Kasumi-1 (cell line): ENCODE measurements around the gene CRELD1.
A peak's percentile ranks its signal among the peaks of the same experiment; 100 is the strongest.

Source experiments
- DNase-seq, 2 experiments: peaks; one replicate each; lab custom pipeline; 2025; lab: John Stamatoyannopoulos, UW

CRELD1 gene

DNA sequence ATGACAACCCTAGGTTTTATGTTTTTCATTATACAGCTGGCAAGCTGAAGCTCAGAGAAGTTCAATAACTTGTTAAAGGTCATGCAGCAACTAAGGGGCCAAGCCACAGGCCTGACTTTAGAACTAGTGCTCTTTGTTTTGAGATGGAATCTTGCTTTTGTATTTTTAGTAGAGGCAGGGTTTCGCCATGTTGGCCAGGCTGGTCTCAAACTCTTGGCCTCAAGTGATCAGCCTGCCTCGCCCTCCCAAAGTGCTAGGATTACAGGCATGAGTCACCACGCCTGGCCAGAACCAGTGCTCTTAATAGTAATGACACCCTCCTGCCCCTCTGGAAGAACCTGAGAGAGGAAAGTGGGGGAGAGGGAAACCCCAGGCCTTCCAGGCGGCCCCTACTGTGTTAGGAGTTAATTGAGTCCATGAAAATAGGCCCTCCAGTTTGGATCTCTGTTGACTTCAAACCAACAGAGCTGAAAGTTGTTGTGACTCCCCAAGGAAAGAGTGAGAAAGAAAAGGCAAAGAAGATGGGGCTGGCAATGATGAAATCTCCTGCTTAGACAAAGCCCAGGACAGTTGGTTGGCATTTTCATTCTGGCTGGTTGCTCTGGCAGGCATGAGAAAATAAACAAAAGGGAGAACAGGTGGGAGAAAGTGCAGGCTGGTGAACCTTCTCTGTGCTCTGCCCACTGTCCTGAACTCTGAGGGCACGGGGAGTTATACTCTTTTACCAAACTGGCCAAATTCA, 22.1 kb downstream of the CRELD1 start:
- DNase-seq = no peak

DNA sequence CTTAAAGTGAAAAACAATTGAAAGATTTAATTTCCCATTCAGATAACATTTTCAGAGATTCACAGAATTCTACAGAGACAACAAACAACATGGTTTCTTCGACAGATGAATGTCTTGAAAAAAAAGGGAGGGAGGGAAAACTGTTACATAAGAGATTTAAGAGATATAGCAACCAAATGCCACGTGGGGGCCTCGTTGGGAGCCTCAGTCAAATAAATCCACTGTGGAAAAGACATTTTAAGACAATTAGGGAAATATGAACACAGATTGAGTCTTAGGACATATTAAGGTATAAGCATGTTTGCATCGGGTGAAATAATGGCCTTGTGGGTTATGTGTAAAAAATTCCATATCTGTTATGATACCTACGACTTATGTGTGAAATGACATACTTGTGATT, 23.6 kb downstream of the CRELD1 start:
- peak; percentile 56 to 67 for DNase-seq

DNA sequence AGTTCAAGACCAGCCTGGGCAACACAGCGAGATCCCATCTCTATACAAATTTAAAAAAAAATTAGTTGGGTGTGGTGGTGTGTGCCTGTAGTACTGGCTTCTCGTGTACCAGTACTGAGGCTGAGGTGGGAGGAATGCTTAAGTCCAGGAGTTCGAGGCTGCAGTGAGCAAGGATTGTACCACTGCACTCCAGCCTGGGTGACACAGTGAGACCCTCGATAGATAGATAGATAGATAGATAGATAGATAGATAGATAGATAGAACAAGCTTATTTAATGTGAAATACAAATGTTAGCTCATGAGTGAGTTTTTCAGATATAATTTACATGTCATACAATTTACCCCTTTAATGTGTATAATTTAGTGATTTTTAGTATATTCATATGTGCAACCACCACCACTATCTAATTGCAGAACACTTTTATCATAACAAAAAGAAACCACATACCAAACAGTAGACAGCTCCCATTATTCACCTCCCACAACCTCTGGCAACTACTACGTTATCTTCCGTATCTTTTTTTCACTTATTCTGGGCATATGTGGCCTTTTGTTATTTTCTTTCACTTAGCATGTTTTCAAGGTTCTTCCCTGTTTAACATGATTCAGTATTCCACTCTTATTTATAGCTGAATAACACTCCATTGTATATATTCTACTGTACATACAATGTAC, 31.7 kb downstream of the CRELD1 start:
- DNase-seq = no peak

DNA sequence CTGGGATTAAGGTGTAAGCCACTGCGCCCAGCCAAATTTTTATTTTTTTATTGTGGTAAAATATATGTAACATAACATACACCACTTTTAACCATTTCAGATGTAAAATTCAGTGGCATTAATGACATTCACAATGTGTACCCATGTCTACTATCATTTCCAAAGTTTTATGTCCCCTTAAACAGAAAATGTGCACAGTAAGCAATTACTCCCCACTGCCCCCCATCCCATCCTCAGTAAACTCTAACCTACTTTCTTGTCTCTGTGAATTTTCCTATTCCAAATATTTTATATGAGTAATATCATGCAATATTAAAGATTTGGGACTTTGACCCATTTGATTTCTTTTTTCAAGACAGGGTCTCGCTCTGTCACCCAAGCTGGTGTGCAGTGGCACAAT, 33.2 kb downstream of the CRELD1 start:
- DNase-seq = no peak

DNA sequence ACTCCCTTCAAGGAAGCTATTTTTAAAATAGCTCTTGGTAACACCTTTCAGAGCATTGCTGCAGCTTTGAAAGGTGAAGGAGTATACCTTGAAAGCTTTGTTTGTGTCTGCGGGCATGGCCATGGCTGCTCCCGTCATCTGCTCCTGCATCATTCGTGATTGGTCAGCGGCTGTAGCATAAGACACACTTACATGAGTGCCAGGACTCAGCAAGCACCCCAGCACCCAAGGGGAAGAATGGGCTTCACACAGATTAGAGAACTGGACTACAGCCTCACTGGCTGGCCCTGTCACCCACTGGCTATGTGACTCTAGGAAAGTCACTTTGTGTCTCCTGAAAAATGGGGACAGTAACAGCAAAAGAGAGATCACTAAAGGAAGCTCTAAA, 36.0 kb downstream of the CRELD1 start:
- no peak for DNase-seq

DNA sequence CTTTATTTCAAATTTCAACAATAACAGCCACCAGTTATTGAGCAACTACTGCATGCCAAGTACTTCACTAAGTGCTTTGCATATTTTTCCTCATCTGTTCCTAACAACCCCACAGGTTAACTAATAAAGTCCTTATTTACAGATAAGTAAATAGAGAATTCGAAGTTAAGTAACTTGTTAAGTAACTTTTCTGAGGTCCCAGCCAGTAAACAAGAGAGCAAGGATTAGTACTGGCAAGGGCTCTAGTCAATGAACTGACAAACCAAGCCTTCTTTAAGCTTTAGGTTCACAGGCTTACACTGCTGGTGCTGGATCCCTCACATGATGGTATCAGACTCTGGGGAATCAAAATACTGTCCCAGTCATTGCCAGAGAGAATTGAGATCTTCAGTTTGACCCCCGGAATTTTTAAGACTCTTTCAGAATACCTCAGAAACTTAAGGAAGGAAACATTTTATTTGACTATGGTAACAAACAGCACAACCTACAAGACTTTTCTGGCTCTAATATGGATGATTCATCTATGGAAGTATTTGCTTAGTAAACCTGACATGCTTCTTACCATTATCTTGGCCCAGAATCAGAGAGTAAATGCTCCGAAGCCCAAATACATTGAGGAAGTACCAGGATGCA, 36.5 kb downstream of the CRELD1 start:
- DNase-seq = no peak

DNA sequence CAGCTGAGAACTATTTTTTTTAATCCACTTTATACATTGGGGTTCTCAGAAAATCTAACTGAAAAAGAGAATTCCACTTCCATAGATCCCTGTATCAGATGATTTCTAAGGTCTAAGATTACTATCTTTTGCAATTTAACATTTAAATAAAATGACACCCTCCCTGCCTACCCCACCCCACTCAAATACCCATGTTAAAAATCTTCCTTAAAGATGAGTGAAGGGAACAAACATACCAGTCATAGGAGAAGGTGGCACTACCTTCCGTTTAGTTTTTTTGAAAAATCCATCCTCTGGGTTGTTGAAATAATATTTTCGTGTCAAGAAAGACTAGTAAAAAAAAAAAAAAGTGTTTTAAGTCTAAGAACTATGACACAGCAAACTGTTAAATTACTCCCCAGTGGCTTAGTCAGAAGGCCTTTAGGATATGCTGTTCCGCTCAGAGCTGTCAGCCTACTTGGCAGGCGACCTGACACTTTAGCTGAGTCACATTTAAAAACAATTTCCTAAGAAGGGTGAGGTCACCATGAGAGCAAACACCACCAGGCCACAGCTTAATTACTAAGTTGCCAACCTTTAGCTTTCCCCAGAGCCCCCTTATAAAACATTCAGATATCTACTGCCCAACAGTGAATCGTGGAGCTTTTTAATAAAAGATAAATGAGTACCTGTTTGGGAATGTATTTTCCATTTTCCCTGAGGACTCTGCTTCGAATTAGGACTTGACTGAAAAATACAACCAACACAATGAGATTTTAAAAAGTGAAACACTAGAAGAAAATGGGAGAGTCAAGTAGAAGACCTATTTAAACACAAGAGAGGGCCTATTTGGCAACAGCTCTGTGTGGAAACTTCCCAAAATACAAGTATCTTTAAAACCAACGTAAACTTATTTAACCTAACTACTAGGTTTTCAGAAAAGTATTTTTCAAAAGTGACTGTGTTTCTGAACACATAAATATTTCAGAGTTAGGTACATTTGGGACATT, 43.4 kb downstream of the CRELD1 start:
- DNase-seq = peak; percentile 83 to 88

DNA sequence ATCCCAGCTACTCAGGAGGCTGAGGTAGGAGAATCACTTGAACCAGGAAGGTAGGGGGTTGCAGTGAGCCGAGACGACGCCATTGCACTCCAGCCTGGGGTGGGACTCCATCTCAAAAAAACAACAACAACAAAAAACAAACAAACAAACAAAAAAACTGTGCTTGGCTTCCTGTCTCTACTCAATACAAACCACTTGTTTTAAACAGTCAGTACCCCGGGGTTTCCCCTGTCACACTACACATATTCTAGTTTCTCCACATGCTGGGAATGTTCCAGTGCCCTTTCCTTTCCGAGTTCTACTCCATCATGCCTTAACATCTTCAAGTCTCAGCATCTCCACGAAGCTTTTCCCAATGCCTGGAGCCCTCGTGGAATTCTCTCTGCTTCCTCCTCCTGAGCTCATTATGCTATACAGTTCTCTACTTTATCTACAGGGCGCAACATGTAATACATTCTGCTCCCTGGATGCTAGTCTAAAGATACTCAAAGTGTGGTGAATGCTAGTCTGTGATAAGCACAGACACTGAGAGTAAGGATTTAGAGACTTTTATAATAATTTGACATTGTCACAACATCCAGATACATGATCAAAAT, 45.2 kb downstream of the CRELD1 start:
- DNase-seq = no peak

DNA sequence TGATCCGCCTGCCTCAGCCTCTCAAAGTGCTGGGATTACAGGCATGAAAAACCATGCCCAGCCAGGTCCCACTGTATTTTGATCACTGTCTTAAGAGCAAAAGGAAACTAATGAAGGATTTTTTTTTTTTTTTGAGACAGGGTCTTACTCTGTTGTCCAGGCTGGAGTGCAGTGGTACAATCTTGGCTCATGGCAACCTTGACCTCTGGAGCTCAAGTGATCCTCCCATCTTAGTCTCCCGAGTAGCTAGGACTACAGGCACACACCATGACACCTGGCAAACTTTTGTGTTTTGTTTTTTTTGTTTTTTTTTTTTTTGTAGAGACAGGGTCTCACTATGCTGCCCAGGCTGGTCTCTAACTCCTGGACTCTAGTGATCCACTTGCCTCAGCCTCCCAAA, 46.6 kb downstream of the CRELD1 start:
- DNase-seq = no peak

DNA sequence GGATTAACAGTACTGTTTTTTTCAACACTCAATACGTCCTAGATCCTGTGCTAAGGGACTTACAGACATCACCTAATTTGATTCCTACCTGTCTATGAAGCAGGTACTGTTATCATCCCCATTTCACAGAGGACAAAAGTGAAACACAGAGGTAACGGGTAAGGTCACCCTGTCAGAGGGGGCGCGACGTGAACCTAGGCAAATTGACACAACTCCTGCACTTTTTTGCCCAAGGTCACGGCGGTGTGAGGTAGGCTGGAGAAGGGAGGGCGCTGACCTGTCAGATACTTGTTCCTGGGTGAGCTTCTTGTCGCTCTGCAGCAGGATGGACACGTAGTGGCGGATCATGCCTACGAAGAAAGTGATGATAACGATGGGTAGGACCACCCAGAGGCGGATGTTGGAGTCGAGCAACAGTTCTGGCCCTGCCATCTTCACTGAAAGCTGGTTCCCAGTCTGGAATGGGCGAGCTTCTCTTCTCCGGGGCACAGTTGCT, 52.6 kb downstream of the CRELD1 start:
- peak; percentile 44 to 68 for DNase-seq

DNA sequence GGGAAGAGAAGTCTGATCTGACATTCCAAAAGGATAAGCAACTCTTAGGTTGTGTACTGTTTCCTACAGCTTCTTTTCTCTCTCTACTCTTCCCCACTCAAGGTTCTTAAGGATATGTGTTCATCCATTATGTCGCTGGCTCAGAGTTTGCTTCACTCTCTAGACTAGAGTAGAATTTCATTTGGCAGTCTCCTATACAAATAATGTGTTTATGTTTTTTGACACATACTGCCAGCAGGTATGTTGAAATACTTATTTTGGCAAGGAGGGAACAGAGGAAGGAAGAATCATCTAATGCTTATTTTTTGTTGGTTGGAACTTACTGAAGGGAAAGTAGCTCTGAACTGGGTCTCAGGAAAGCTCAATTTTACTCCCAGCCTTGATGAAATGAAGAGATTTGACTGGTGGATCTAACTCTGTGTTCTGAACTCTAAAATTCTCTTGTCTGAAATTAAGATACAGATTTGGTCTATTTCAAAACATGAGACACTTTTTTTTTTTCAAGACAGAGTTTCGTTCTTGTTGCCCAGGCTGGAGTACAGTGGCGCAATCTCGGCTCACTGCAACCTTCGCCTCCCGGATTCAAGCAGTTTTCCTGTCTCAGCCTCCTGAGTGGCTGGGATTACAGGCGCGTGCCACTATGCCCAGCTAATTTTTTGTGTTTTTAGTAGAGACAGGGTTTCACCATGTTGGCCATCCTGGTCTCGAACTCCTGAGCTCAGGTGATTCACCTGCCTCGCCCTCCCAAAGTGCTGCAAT, 60.6 kb downstream of the CRELD1 start:
- DNase-seq = no peak
